Limb (tissue), 2 donors: ENCODE results near the gene MR1.

Source experiments
- DNase-seq, 2 donors: peaks; one replicate each; pipeline ENCODE4 v3.0.0-alpha.2; 2016; ENCODE audit errors: extremely low spot score in 2 of 2

The MR1 gene

GRCh38 chr1:181090641-181091126 is 56.9 kb downstream of the MR1 start:
- no peak for DNase-seq

DNA sequence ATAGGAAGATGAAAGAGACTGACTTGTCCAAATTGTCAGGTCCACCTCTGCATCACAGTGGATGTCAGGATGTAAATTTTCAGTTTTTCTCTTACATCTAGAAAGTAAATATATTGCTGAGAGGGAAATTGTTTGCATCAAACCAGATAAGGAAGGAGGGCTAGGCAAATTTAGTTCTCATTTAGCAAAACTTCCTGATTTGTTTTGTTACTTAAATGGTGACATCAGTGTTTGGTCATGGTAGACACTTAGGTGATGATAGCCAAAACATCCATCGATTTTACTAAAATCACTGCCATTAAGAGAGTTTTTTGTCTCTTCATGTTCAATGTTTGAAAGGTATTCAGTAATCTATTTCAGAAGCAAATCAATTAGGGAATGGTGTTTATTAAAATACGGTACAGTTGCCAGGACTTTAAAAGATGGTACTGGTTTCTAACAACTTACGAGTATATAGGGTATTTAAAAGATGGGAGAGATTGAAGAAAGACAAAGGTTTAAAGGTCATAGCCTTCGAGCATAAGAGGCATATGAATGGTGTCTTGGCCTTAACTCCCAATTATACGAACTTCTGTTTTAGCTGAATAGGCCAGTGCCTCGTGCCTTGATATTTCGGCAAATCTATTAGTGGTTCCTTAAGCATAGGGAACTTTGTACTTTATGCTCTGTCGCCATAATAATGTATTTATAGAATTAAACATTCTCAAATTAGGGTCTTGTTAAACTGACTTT is 57.7 kb downstream of the MR1 start:
- DNase-seq: no peak

DNA sequence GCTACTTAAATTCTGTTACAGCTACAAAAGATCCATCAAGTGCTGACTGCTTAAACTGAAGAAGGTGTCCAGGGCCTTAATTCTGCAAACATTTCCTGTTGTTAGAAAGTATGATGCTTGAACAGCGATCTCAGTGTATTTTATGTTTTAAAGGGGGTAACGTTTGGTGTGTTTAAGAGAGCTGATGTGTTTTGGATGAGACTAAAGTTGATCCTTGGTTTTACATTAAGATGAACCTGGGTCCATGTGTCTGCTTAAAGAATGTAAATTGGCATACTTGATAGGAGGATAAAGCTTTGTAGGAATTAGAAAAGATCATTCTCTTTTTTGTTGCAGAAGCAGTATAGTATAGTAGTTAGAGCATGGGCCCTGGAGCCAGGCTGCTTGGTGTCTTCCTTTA is 58.3 kb downstream of the MR1 start:
- DNase-seq: no peak

DNA sequence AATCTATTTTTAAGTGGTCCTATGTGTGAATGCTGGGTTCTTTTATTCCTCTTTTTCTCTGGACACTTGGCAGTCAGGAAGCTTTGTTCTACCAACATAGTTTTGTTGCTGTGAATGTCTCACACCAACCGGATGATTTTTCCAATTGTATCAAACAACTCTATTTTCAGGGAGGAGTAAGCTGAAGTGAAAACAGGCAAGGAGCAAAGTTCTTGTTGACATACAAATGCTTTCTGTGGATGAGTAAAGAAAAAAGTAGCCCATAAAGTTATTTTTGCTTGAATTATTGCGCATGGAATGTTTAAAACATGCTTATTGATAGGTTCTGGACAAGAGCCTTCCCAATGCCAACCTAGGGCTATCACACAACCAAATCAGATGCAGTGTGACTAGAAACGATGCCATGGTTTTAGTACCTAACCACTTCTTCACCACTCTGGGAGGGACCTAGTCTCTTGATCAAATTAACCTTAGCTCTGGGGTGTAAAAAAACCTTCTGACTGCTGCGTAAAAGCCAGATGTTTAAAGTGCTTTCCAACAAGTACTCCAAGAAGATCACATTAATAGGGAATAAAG is 59.2 kb downstream of the MR1 start:
- no peak for DNase-seq

DNA sequence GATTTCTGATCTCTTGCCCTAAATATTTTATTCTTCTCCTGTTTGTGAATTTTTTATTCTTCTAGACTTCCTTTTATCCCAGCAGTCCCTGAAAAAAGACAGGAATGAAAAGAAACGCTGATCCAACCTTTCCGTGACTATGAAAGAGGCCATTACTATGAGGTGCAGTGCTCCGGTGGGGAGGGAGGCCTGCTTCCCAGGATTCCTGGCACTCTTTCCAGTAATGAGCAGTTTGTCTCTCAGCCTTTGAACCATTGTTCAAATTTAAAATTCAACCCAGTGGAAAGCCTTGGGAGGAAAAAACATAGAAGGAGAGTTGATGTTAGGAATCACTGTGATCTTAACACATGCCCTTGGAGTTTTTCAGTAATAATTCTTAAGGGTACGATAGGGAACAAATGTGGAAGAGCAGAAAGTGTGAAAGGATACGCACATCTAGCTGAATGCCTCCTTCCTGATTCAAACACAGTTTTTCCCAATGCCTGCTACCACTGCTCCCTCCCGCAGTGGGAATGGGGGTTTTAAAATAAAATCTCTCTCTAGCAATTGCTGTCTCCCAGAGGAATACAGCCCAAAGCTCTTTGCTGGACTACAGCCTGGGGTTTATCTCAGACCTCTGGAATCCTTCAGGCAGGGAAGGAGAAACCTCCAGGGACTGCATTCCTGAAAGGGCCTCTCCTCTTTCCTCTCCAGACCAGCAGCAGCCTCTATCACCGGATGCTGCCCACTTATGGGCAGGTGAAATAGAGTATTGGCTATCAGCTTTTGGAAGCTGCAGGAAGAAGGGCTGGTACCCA is 60.8 kb downstream of the MR1 start:
- no peak for DNase-seq

GRCh38 chr1:181095260-181095659 is 61.5 kb downstream of the MR1 start:
- DNase-seq: peak in 1 of 2 donors; percentile 7

GRCh38 chr1:181095763-181096184 is 62.0 kb downstream of the MR1 start:
- no peak for DNase-seq

DNA sequence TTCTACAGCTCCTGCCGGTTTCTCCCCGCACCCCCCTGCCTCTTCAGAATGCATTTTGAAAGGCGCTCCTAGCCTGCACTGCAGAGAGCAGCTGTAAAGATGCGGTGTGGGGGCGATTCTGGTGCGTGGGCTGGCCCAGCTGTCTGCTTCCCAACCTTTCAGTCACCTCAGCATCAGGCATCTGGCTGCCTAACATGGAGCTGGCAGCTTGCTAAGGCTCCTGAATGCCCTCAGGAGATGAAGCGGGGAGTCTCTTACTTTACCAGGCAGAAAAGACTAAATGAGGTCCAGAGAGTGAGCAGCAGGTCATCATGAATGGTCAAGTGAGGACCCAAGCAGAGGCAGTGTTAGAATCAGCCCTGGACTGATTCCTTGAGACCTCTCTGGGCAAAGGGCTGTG is 63.5 kb downstream of the MR1 start:
- no peak for DNase-seq

DNA sequence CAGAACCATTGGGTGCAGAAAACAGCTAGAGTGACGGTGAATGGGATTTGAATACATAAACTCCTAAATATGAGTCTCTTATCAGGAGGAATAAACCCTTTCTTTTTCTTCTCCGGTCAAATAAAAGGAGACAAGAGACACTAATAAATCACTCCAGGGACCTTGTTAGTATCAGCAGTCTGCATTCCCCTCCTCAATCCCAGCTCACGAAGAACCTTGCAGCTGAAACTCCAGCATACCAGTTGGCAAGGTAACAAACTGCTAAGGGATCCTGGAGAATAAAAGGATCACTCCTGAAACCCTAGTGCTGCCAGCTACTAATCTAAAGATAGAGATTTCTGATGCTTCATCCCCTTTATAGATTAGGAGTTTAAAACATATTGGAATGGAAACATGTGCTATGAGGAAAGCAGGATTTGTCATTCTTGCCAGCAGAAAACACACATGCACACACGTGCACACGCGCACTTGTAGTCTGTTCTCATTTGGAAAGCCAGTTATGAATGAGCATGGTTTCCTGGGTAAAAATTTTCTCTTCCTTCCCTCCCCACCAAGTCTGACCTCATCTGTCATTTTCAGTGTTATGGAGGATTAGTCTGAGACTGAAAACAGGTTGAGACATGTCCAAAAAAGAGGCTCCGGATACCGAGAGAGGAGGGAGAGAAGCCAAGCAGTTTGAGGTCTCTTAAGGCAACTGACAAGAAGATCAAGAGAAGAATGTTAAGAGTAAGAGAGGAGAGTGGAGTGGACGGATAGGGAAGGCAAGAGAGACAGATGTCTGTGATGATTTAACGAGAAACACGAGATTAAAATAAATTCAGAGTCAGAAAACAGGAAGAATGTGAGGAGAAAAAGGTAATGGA is 65.6 kb downstream of the MR1 start:
- peak in 1 of 2 donors; percentile 68 for DNase-seq

DNA sequence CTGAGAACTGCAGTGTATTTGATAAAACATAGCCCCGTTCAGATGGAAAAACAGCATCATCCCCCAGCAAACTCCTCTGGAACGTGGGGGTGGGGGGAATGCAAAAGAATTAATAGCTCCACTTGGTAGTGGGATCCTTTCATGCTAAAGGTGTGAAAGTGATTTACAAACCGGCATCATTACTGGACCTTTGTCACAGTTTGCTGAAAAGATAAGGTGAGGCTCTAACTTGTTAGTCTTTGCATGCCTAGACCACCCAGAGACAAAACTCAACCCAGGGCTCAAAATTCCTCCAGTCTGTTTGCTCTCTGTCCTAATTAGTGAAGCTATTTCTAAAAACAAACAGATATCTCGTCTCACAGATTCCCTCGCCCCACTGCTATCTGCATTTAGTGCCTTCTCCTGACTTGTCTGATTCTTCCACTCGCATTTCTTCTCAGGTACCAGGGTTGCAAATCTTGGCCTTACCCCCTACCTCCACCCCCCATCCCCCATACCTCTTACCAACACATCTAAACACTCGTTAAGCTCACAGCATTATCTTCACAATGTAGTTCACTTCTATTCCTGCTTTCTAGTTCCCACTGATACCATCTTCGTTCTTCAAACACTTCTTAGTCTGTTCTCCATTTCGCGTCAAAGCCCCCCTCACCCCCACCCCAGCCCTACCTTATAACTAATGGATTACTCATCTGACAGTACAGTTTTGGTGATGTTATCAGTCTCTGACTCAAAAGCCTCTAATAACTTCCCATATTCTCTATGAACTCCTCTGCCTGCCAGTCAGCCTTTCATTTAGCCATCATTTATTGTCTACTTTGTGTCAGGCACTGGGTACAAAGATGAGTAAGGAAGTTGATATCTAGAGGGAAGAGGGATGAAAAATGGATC is 66.5 kb downstream of the MR1 start:
- no peak for DNase-seq

DNA sequence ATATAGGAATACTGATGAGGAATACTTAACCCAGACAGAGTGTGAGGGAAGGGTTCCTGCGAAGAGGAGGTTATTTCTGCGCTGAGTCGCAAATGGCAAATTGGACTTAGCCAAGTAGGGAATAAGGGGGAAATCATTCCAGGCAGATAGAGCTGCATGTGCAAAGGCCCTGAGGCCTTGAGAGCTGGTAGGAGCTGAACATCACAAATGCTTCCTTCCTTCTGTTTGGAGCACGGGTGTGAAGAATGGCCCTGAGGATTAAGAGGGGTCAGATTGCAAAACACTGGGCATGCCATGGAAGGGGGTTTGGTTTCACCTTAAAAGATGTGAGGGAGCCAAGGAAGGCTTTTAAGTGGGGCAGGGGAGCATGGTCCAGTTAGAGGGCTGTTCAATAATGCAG is 67.2 kb downstream of the MR1 start:
- no peak for DNase-seq

DNA sequence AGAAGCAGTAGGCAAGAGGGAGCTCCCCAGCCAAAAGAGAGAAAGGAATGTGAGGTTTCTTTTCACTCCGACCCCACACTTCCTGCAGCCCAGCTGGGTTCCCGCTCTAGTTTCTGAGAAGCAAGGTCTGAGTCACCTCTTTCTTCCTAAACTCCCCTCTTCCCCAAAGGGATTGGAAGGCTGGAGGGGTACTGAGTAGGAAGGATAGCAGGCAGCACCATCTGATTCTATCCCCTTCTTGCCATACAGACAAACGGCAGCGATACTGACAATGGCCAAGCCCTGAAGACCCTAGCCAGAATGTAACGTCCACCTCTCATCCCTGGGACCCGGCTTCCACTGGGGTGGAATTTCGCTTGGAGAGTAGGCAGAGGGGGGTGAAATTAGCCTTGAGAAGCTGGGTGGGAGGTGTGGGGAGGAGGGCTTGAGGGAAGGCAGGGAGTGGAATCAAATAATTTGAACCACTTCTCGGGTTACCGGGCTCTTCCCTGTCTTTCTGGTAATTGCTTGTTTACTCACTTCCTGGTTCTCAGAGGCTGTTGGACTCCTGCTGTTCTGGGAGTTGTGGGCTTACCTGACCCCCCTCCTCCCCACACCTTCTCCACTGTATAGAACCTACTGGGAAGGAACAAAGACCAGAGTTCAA is 67.9 kb downstream of the MR1 start:
- DNase-seq: no peak

GRCh38 chr1:181102841-181103240 is 69.1 kb downstream of the MR1 start:
- DNase-seq: no peak

DNA sequence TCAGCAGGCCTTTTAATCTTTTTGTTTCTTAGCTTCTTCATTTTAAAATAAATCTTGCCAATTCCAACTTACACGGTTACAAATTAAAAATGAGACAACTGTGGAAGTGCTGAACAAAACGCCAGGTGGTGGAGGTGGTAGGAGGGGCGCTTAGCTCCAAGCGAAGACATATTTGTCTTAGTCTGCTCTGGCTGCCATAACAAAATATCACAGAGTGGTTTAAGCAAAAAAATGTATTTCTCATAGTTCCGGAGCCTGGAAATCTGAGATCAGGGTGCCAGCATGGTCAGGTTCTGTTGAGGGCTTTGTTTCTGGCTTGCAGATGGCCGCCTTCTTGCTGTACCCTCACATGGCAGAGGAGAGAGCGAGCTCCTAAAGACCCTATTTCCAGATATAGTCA is 69.6 kb downstream of the MR1 start:
- no peak for DNase-seq

- DNase-seq: no peak
Measured at GRCh38 chr1:181104042-181104789, 70.4 kb downstream of the MR1 start.

DNA sequence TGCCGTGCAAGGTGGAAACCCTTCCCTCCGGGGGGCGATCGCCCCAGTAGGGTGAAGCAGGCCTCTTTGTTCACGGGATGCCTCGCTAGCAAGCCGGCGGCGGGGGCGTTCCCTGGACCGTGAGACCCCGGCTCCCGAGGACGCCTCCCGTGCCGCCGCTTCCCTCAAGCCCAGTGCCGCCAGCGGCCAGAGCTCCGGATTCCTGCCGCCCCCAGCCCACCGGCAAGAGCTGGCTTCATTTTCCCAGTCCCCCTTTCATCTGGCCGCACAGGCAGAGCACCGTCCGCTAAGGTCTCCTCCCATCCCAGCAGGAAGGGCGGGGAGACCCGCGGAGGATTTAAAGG is 71.0 kb downstream of the MR1 start:
- no peak for DNase-seq

GRCh38 chr1:181105134-181106021 is 71.6 kb downstream of the MR1 start:
- DNase-seq: peak; percentile 90 to 97

DNA sequence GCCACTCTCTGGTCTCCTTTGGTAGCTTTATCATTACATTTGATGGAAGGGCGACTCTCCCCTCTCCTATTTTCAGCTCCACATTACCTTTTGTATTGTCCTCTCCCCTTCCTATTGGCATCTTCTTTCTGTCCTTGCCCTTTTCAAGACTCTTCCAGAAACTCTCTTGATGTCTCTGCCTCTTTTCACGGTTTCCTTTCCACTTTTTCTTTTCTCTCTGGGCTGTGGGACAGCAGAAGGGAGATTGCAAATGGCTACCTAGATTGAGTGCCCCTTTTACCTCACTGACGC is 72.2 kb downstream of the MR1 start:
- DNase-seq: no peak

GRCh38 chr1:181106479-181106878 is 72.7 kb downstream of the MR1 start:
- DNase-seq: no peak
